ENCODE data around the gene STMND1.
"Not testable (repeated sequence)": the region's sequence is repeated elsewhere in the genome, so short reads cannot be mapped to it uniquely, and the experiment has no call there.

The STMND1 gene

GRCh38 chr6:17101422-17102257 lies at the start of gene STMND1:
Gene STMND1 (plus strand): TSS chr6:17102050. CDS start chr6:17102258, 208 bp downstream.
- DNase-seq, result no peak

GRCh38 chr6:17054647-17055046 lies 47.2 kb upstream of the STMND1 start:
- DNase-seq, result no peak

- DNase-seq, result no peak
These were observed 44.5 kb upstream of the STMND1 start for GRCh38 chr6:17057322-17057721.

- no peak for DNase-seq
These were observed 43.3 kb upstream of the STMND1 start for GRCh38 chr6:17058550-17058949.

- DNase-seq, result no peak
These were observed 42.8 kb upstream of the STMND1 start for GRCh38 chr6:17059022-17059421.

- no peak for DNase-seq
These were observed 42.0 kb upstream of the STMND1 start for GRCh38 chr6:17059850-17060249.

- no peak for DNase-seq
These were observed 40.8 kb upstream of the STMND1 start for GRCh38 chr6:17061097-17061496.

- DNase-seq, result no peak
These were observed 38.9 kb upstream of the STMND1 start for GRCh38 chr6:17062871-17063440.

GRCh38 chr6:17064975-17065374 lies 36.9 kb upstream of the STMND1 start:
- DNase-seq, result no peak

- DNase-seq, result no peak
These were observed 35.2 kb upstream of the STMND1 start for GRCh38 chr6:17066610-17067009.

- DNase-seq, result not testable (repeated sequence)
These were observed 32.9 kb upstream of the STMND1 start for GRCh38 chr6:17068972-17069371.

- not testable (repeated sequence) for DNase-seq
These were observed 31.4 kb upstream of the STMND1 start for GRCh38 chr6:17070400-17070799.

GRCh38 chr6:17073596-17073995 lies 28.3 kb upstream of the STMND1 start:
- not testable (repeated sequence) for DNase-seq

GRCh38 chr6:17081273-17081672 lies 20.6 kb upstream of the STMND1 start:
- DNase-seq, result no peak

GRCh38 chr6:17081860-17082508 lies 19.9 kb upstream of the STMND1 start:
- no peak for DNase-seq

GRCh38 chr6:17083397-17083796 lies 18.5 kb upstream of the STMND1 start:
- DNase-seq, result no peak

- DNase-seq, result no peak
These were observed 15.4 kb upstream of the STMND1 start for GRCh38 chr6:17086469-17086868.

GRCh38 chr6:17088091-17088611 lies 13.7 kb upstream of the STMND1 start:
- no peak for DNase-seq

- DNase-seq, result no peak
These were observed 10.7 kb upstream of the STMND1 start for GRCh38 chr6:17091122-17091521.

GRCh38 chr6:17093686-17094085 lies 8.2 kb upstream of the STMND1 start:
- no peak for DNase-seq

- no peak for DNase-seq
These were observed 5.8 kb upstream of the STMND1 start for GRCh38 chr6:17096096-17096495.

- DNase-seq, result no peak
These were observed 5.2 kb upstream of the STMND1 start for GRCh38 chr6:17096652-17097051.

- no peak for DNase-seq
These were observed 3.9 kb upstream of the STMND1 start for GRCh38 chr6:17097982-17098381.

GRCh38 chr6:17098538-17098937 lies 3.3 kb upstream of the STMND1 start:
- no peak for DNase-seq

All from activated CD4-positive, alpha-beta T cell treated with anti-CD3 and anti-CD28 coated beads for 1 hour (primary cell).